ENCODE data around the gene OR13C2. TPM values are rescaled to one million over a fixed set of nuclear protein-coding genes. Genes with fewer than 3 reads are reported as not detected.

OR13C2 gene
- total and polyA plus RNA-seq, 7 experiments from 2014 or later = not detected

GRCh38 chr9:104555521-104555920, 49.9 kb downstream of the OR13C2 start:
- H3K4me1 ChIP-seq (ENCODE audit: control insufficient read depth in 2 of 2, insufficient read depth in 2 of 2, low read length in 2 of 2) = no peaks in the 10 kb centered on the region
- no peak overlapping the region for H3K27ac ChIP-seq (ENCODE audit: low read depth, low read length)
- no peak for ATAC-seq
- CTCF ChIA-PET = no interaction called here
- no peak overlapping the region for H3K27ac Mint-ChIP-seq
- H3K4me3 Mint-ChIP-seq = no peak overlapping the region
- H3K27me3 Mint-ChIP-seq = no peaks in the 10 kb centered on the region
- peaks cover 0 to 18% (median 7%) of the 10 kb centered on the region in 11 donors for H3K9me3 Mint-ChIP-seq
- H3K4me3 ChIP-seq (ENCODE audit: low read length) = no peak overlapping the region
- POLR2A ChIA-PET = no interaction called here
- H3K36me3 ChIP-seq (ENCODE audit: control insufficient read depth in 2 of 3, insufficient read depth in 3 of 3, low read length in 3 of 3) = no peaks in the 10 kb centered on the region
- H3K27me3 ChIP-seq (ENCODE audit: control insufficient read depth in 2 of 2, insufficient read depth in 2 of 2, low read length in 2 of 2) = no peaks in the 10 kb centered on the region
- intact Hi-C loops (cut with micrococcal nuclease) = no loop called here
- H3K4me1 Mint-ChIP-seq = no peaks in the 10 kb centered on the region
- no peak for DNase-seq
- H3K36me3 Mint-ChIP-seq = no peaks in the 10 kb centered on the region
- H3K9me3 ChIP-seq (ENCODE audit: control insufficient read depth in 2 of 3, low read length in 3 of 3) = no peaks in the 10 kb centered on the region

Other genes starting within 250 kb of the OR13C2 start
- gene OR13F1, start 101.4 kb downstream of the OR13C2 start, total RNA-seq = not detected
- not detected for gene OR13F1, start 101.4 kb downstream of the OR13C2 start, polyA plus RNA-seq
- not detected for gene OR13C4, start 78.4 kb downstream of the OR13C2 start, total RNA-seq
- gene OR13C4, start 78.4 kb downstream of the OR13C2 start, polyA plus RNA-seq = not detected
- under 1 TPM in 1 of 5 experiments, not detected in 4; 0.35 TPM for gene OR13C3, start 68.8 kb downstream of the OR13C2 start, total RNA-seq
- not detected for gene OR13C3, start 68.8 kb downstream of the OR13C2 start, polyA plus RNA-seq
- gene OR13C8, start 36.5 kb downstream of the OR13C2 start, total RNA-seq = not detected
- gene OR13C8, start 36.5 kb downstream of the OR13C2 start, polyA plus RNA-seq = not detected
- not detected for gene OR13C5, start 6.2 kb downstream of the OR13C2 start, total RNA-seq
- gene OR13C5, start 6.2 kb downstream of the OR13C2 start, polyA plus RNA-seq = not detected
- gene OR13C9, start 12.6 kb upstream of the OR13C2 start, total RNA-seq = not detected
- gene OR13C9, start 12.6 kb upstream of the OR13C2 start, polyA plus RNA-seq = not detected
- not detected for gene OR13D1, start 88.9 kb upstream of the OR13C2 start, total RNA-seq
- gene OR13D1, start 88.9 kb upstream of the OR13C2 start, polyA plus RNA-seq = not detected
- 10 to 100 TPM in 4 of 5 experiments, 1 to 10 TPM in 1; 7.1 to 17.4 (median 13.4) TPM for gene NIPSNAP3A, start 142.1 kb upstream of the OR13C2 start, total RNA-seq
- gene NIPSNAP3A, start 142.1 kb upstream of the OR13C2 start, polyA plus RNA-seq = 10 to 100 TPM; 19.5 to 22.1 TPM
- gene NIPSNAP3B, start 158.5 kb upstream of the OR13C2 start, total RNA-seq = 1 to 10 TPM in 3 of 5 experiments, under 1 TPM in 2; 0.77 to 2.7 (median 1.1) TPM
- gene NIPSNAP3B, start 158.5 kb upstream of the OR13C2 start, polyA plus RNA-seq = 1 to 10 TPM in 1 of 2 donors, under 1 TPM in 1; 0.33 to 1.5 TPM